GM18507 (cell line): ENCODE results near the gene ASPRV1.
A peak's percentile ranks its signal among the peaks of the same experiment; 100 is the strongest.
"Not testable (repeated sequence)": the region's sequence is repeated elsewhere in the genome, so short reads cannot be mapped to it uniquely, and the experiment has no call there.

Source experiments
- DNase-seq: peaks from one replicate; pipeline ENCODE4 v3.0.0; 2011; ENCODE audit warnings: low read depth; ENCODE audit not compliant: insufficient read length; ENCODE audit errors: extremely low spot score
- FAIRE-seq: peaks from 2 replicates; lab custom pipeline; 2011; peaks lifted over from hg19 to GRCh38; lab: Jason Lieb, UNC

Gene ASPRV1

GRCh38 chr2:69965756-69966445 is 4.5 kb upstream of the ASPRV1 start:
- DNase-seq = no peak
- FAIRE-seq = no peak

DNA sequence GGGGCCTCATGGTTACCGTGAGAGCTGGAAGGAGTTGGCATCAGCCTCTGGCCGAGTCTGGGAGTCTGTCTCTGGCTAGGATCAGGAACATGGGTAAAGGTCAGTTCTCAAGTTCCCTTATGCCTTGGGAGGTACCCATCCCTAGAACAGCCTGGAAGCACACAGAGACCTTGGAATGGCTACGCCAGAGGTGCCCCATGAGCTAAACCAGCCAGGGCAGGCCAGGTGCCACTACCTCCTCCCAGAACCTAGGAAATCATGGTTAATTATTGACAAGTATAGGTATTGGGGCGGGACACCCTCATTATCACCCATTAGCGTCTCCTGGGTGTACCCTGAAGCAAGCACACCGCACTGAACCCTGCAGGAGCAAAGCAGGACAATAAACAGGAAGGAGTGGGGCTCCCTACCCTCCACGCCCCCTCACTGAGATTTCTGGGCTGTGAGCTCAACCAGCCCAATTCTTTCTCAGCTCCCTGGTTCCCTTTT is 3.0 kb upstream of the ASPRV1 start:
- no peak for DNase-seq
- no peak for FAIRE-seq

DNA sequence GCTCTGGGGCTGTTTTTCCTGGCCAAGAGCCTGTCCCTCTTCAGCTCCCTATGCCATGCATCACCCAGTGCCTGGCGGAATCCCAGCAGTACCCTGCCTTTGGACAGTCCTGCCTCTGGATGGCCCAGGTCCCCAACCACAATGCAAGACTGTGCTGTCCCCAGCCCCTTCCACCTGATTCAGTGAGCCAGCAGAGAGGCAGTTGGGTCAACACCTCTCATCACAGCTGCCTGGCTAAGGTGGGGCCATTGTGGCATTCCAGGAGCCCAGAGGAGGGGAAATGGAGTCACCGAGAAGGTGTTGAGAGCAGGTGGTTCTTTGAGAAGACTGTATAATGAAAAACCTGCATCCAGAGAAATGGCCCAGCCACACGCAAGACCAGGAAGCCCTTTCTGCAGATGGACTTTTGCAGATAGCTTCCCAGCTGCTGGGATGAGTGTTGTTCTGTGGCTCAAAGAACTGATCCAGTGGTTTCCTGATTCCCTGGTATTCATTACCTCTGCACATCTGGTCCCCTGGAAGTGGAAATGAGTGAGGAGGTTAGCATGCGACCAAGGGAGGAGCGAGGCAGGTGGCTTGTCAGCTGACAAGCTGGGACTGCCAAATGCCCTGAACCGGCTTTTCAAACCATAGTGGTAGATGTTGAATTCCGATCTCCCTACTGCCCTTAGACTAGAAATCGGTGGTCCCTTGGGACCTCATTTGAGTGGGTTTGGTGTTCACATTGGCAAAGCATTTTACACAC is 1.7 kb upstream of the ASPRV1 start:
- no peak for DNase-seq
- no peak for FAIRE-seq

- FAIRE-seq (no peak), DNase-seq (no peak)
Observed at GRCh38 chr2:69960821-69961220, 610 bp downstream of the ASPRV1 start.

DNA sequence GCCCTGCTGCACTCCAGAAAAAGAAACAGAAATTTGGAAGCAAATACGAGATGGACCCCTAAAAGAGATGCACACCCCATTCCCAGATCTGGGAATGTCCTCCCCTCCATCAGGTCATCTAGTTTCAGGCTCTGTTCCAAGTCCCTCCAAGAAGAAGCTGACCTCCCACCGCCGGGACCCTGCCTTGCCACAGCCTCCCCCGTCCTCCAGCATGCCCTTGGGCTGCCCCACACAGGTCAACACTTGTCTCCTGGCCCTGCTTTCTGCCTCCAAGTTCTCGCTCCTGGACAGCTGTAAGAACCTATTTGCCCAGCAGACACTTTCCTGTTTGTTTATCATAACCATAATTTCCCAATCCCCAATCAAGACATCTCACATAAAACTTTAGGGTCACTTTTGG is 2.0 kb downstream of the ASPRV1 start:
- no peak for DNase-seq
- FAIRE-seq = no peak

GRCh38 chr2:69958480-69958879 is 3.0 kb downstream of the ASPRV1 start:
- no peak for DNase-seq

GRCh38 chr2:69957965-69958364 is 3.5 kb downstream of the ASPRV1 start:
- no peak for DNase-seq
- no peak for FAIRE-seq

More at GRCh38 chr2:69958480-69958879, 3.0 kb downstream of the ASPRV1 start:
- no peak for FAIRE-seq

DNA sequence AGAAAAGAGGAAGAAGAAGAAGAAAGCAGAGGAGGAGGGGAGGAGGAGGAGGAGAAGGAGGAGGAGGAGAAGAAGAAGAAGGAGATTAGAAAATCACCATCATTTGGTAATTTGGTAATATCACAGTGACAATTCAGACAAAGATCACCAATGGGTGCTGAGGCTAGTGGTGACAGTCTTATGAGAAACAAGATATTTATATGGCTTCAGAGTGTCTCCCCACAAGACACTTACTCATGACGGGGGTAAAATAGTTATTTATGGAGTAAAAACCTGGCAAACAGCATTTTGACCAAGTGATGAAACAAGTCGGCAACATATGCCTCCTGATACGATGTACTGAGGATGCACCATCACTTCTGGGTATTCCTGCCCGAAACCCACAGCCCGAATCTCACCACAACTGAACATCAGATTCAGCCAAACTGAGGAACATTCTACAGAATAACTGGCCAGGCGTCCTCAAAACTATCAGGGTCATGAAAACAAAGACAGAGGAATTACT is 4.9 kb downstream of the ASPRV1 start:
- DNase-seq = no peak
- FAIRE-seq = no peak

DNA sequence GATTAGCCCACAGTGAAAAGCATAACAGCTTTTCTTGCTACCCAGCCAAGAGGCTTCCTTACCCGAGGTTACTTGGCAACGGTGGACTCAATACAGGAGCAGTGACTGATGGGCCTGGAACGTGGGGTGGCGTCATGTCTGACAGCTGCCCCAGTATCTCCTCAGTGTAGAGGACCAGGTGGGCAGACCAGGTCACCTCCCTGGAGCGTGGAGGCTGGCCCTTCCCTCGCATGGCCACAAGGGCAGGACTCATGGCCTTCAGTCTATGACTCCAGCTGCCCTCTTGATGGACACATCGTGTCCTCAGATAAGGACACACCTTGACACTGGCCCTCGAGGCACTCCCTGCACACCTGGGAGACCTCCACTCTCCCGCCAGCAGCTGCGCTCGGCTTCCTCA is 6.4 kb downstream of the ASPRV1 start:
- FAIRE-seq (no peak), DNase-seq (no peak)

DNA sequence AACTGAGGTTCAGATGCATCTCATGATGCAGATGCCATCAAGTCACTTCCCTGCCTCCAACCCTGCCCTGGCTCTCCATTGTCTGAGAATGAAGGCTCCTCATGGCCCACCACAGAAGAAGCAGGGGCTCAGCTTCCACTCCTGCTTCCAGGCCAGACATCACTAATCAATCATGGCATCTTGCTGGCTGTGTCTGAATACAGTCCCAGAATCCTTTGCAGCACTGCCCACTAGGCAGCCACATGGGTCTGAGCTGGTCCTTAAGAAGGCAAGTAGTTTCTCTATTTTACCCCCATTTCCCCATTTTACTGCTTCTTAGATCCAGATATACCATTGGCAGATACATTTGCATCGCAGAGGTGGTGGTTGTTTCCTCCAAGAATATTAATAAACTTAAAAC is 7.3 kb downstream of the ASPRV1 start:
- DNase-seq (no peak), FAIRE-seq (no peak)

- no peak for DNase-seq
- FAIRE-seq = no peak
Observed at GRCh38 chr2:69952336-69953115, 8.9 kb downstream of the ASPRV1 start.

DNA sequence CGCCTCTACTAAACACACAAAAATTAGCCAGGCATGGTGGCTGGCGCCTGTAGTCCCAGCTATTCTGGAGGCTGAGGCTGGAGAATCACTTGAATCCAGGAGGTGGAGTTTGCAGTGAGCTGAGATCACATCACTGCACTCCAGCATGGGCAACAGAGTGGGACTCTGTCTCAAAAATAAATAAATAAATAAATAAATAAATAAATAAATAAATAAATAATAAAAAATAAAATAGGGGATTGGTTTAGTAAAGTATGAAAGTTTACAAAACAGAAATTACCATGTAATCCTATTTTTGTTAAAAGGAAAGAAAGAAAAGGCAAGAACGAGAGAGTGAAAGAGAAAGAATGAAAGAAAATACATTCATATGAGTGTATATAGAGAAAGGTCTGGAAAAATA is 10.8 kb downstream of the ASPRV1 start:
- not testable (repeated sequence) for FAIRE-seq, DNase-seq

- no peak for DNase-seq
- FAIRE-seq = no peak
Observed at GRCh38 chr2:69950241-69950640, 11.2 kb downstream of the ASPRV1 start.

GRCh38 chr2:69948963-69949645 is 12.3 kb downstream of the ASPRV1 start:
- no peak for DNase-seq

DNA sequence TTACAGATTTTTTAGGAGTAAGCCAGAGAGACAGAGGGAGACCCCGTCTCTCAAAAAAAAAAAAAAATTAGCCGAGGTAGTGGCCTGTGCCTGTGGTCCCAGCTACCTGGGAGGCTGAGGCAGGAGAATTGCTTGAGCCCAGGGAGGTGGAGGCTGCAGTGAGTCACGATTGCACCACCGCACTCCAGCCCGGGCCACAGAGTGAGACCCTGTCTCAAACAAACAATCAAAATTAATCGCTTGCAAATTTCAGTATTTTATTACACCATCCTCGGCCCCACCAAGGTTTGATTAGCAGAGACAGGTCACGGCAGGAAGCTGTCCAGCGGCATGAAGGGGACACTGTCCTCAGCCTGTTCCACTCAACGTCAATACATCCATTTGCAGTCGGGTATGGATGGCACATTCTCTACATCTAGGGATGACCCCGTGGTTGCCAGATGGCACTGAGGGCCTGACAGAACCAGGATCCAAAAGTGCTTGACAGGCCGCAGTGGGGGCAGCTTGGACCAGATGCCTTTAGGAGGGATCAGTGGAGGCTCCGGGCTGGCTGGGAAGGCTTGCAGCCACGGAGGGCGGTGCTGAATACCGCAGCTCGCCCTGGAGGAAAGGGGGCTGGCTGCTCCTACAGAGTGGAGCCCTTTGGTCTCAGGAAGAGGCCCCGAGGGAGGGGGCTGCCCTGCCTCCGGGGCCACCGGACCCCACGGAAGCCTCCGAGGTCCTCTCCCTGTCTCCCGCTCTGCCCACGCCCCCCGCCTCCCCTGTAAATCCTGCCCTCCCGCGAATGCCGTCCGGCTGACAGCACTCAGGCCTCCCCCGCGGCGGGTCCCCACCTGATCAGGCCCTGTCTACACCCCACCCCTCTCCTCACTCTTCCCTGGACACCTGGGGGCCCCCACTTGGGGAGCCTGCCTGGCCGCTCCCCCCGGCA is 13.1 kb downstream of the ASPRV1 start:
- FAIRE-seq = no peak

More at GRCh38 chr2:69948963-69949645, 12.3 kb downstream of the ASPRV1 start:
- no peak for FAIRE-seq

DNA sequence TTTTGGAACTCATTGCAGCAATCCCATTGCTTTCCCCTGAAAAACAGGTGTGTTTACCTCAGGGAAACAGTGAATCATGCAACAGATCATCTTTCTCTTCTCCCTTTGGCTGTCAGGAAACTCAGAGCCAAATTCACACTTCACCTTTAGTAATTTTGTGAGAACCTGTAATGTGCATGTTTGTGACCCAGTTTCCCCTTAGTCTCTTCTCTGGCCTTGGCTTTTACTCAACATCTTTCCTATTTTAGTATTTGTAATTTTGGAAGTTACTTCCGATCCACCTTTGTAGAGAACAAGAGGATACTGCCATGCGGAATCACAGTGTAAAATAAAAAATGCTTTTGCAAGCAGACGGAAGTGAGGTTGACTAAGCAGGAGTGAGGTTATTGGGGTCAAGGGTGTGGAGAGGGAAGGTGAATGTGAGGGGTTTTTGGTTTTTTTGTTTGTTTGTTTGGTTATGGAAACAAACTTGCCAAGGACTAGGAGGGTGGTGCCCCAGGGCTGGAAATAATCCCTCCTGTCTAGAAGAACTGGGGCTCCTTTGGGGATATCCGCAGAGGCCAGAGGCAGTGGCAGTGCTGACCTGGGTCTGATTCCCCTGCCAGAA is 14.0 kb downstream of the ASPRV1 start:
- FAIRE-seq = no peak
- DNase-seq = no peak

More for the DNA sequence above, 13.1 kb downstream of the ASPRV1 start:
- DNase-seq = no peak

DNA sequence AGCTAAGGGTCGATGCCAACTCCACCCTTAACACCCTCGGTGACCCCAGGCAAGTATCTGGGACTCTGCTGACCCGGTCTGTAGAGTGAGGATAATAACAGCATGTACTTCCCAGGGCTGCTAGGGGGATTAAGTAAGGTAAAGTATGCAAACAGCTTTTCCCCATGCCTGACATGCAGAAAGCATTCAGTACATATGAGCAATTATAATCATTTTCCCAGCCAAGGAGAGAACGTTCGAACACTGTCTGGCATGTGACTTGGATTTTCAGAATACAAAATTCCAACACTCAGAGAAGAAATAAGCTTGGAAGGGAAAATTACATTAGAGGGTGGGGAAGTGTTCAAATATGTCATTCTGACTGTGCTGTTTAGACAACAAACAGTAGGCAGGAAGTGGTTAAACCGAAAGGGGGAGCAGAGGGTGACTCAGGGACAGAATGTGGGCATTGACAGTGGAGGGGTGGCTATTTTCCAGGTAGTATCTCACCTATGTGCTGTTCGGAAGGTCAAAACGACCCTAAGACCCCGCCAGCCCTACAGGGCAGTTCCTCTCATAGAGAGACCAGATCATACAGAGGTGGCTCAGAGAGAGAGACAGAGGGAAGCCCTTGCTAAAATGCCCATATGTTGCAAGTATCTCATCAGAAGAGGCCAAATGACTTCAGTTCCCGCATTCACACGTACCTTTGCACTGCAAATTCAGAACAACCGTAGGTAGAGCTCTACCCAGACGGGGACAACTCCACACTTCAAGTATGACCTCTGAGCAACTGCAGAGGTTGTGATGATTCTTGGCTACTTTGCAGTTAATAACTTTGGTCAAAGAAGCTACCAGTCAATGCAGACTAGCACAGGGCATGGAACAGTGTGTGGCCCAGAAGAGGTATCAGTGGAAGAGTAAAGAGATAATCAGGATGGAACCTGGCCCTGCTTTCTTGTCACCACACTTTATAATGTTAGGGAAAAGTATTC is 14.8 kb downstream of the ASPRV1 start:
- peak; percentile 26 for FAIRE-seq
- peak; percentile 28 for DNase-seq
